GM12878 (cell line): ENCODE results near the gene LITAF. TPM values are rescaled to one million over a fixed set of nuclear protein-coding genes. Genes with fewer than 3 reads are reported as not detected.
A peak's percentile ranks its signal among the peaks of the same experiment; 100 is the strongest.

ENCODE experiments used
- ATF7 ChIP-seq: fragments of 450-650 bp; IDR thresholded peaks from 2 replicates; pipeline ENCODE4 v1.6.1; 2016; ENCODE audit warnings: low read depth, mild to moderate bottlenecking
- MLLT1 ChIP-seq: fragments of 450-650 bp; IDR thresholded peaks from 2 replicates; pipeline ENCODE4 v1.6.1; 2016; ENCODE audit warnings: mild to moderate bottlenecking
- MTA2 ChIP-seq: fragments of 450-650 bp; IDR thresholded peaks from 2 replicates; pipeline ENCODE4 v1.6.1; 2016; ENCODE audit warnings: low read depth, mild to moderate bottlenecking, moderate library complexity
- MXI1 ChIP-seq: fragments of 150-350 bp; IDR thresholded peaks from 2 replicates; pipeline ENCODE4 v1.6.1; 2011; ENCODE audit warnings: low read depth, mild to moderate bottlenecking, inconsistent platforms, low read length, improper control_type of control experiment
- NBN ChIP-seq: fragments of 450-650 bp; IDR thresholded peaks from 2 replicates; pipeline ENCODE4 v1.6.1; 2016
- POLR2A ChIP-seq: IDR thresholded peaks from 2 replicates; pipeline ENCODE4 v1.6.1; 2011; ENCODE audit warnings: low read depth, mild to moderate bottlenecking, low read length
- RELA ChIP-seq: fragments of 450-650 bp; IDR thresholded peaks from 2 replicates; pipeline ENCODE4 v1.8.0; 2014; ENCODE audit warnings: borderline replicate concordance; ENCODE audit not compliant: partially characterized antibody
- SMC3 ChIP-seq: IDR thresholded peaks from 2 replicates; pipeline ENCODE4 v1.6.1; 2011; ENCODE audit warnings: low read length, improper control_type of control experiment, borderline replicate concordance
- ZNF24 ChIP-seq: fragments of 450-650 bp; IDR thresholded peaks from 2 replicates; pipeline ENCODE4 v1.6.1; 2017; ENCODE audit warnings: antibody characterized with exemption, mild to moderate bottlenecking
- polyA plus RNA-seq, 11 experiments: library from polyadenylated mRNA; depleted of rRNA in 4 of 11; unstranded in 6 of 11; stranded (reverse) in 5 of 11; fragments of >200 nt; fragmentation: Nextera tagmentation in 4 of 11; fragmentation: Illumina TruSeq in 1 of 11; extraction: Ambion mirVana in 4 of 11; extraction: Trizol in 1 of 11; gene quantifications; 1 replicate in 1 of 11; 2 replicates in 10 of 11; pipeline versions ENCODE4 v1.2.1 to v1.2.3, GENCODE V29; 2011 to 2016; ENCODE audit warnings: inconsistent platforms in 2 of 11, missing spikeins in 2 of 11, low read depth in 1 of 11
- total RNA-seq, 4 experiments: library from RNA; depleted of rRNA in 3 of 4; stranded (reverse); fragments of >200 nt in 3 of 4; fragmentation: Illumina TruSeq in 1 of 4; extraction: Trizol in 1 of 4; gene quantifications; 2 replicates each; pipeline versions ENCODE4 v1.2.1 to v1.2.3, GENCODE V29; 2013 to 2021
- TF ChIP-seq, protein P1 (sequence below): fragments of 450-650 bp; IDR thresholded peaks from 2 replicates; pipeline ENCODE4 v1.6.1; 2017; ENCODE audit warnings: low read depth, mild to moderate bottlenecking, moderate library complexity

The LITAF gene
- total and polyA plus RNA-seq, 10 of the 15 experiments (the other 5 are each of a cell fraction or from before 2014, with no cell fraction given), result 99.2 to 211 (median 147) TPM

GRCh38 chr16:11585460-11586377 is 1.0 kb downstream of the LITAF start (continued):
- TF ChIP-seq, protein P1, sequence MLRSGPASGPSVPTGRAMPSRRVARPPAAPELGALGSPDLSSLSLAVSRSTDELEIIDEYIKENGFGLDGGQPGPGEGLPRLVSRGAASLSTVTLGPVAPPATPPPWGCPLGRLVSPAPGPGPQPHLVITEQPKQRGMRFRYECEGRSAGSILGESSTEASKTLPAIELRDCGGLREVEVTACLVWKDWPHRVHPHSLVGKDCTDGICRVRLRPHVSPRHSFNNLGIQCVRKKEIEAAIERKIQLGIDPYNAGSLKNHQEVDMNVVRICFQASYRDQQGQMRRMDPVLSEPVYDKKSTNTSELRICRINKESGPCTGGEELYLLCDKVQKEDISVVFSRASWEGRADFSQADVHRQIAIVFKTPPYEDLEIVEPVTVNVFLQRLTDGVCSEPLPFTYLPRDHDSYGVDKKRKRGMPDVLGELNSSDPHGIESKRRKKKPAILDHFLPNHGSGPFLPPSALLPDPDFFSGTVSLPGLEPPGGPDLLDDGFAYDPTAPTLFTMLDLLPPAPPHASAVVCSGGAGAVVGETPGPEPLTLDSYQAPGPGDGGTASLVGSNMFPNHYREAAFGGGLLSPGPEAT, result peak; percentile 32; the same call in 1 of the 2 replicates
- TF ChIP-seq SMC3 (peak; percentile 14; the same call in 1 of the 2 replicates), ATF7 (0 out of 2 replicates have a peak, but pooled peaks have one; percentile 16), MXI1 (0 out of 2 replicates have a peak, but pooled peaks have one; percentile 41), POLR2A (peak; percentile 58), MLLT1 (peak; percentile 32; the same call in 1 of the 2 replicates), ZNF24 (no peak), NBN (0 out of 2 replicates have a peak, but pooled peaks have one; percentile 39), MTA2 (0 out of 2 replicates have a peak, but pooled peaks have one; percentile 30), RELA (no peak)
- TF ChIP-seq, all 136 proteins: peak for 12
